CD4-positive, alpha-beta T cell treated with Interleukin-1 beta for 1 hour (primary cell): Measurements from ENCODE around the gene ZDHHC15.
"Not testable (repeated sequence)": the region's sequence is repeated elsewhere in the genome, so short reads cannot be mapped to it uniquely, and the experiment has no call there.

Experiments used
- DNase-seq, 2 donors: peaks; one replicate each; pipeline ENCODE4 v3.0.0-alpha.2; 2020 to 2022

Gene ZDHHC15, protein sequence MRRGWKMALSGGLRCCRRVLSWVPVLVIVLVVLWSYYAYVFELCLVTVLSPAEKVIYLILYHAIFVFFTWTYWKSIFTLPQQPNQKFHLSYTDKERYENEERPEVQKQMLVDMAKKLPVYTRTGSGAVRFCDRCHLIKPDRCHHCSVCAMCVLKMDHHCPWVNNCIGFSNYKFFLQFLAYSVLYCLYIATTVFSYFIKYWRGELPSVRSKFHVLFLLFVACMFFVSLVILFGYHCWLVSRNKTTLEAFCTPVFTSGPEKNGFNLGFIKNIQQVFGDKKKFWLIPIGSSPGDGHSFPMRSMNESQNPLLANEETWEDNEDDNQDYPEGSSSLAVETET

DNA sequence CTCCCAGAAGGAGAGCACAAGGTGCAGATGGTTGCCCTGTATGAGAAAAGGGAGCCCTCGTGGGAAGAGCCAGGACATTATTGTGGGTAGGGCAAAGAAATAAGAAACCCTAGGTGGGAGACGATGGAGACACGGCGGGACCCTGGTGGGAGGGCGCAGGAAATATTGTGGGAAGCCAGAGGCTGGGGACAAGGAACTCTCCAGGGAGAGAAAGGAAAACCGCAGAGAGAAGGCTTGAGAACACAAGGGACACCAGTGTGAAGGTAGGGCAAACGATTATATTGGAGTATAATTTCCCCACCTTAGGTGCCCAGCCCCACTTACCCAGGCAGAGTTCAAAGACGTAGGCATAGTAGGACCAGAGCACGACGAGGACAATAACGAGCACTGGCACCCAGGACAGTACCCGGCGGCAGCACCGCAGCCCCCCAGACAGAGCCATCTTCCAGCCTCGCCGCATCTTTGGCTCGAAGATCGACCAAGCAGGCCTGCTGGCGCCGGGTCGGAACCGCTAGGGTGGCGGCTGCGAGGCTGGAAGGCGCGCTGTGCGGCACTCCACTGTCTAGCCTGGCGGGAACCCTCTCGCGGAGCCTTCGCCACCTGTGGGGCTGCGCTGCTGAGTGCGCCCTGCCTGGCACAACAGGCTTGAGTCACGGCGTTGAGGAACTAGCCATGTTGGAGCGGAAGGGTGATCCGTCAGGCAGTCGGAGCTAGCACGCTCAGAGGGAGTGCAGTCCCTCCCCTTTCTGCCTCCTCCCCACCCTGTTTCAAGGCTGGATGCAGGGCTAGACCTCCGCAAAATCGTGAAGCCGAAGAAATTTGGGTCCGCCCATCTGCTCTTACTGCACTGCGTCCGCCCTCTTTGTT, at the start of gene ZDHHC15:
Gene ZDHHC15, minus strand, starts transcription at position 473 of the 867 bp plus-strand sequence. Its CDS starts 13 bp downstream, at position 460.
- DNase-seq = peak; percentile 21 to 33

DNA sequence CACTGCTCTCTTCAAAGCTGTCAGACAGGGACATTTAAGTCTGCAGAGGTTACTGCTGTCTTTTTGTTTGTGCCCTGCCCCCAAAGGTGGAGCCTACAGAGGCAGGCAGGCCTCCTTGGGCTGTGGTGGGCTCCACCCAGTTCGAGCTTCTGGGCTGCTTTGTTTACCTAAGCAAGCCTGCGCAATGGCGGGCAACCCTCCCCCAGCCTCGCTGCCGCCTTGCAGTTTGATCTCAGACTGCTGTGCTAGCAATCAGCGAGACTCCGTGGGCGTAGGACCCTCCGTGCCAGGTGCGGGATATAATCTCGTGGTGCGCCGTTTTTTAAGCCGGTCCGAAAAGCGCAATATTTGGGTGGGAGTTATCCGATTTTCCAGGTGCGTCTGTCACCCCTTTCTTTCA, 37.7 kb upstream of the ZDHHC15 start:
- DNase-seq = not testable (repeated sequence)

DNA sequence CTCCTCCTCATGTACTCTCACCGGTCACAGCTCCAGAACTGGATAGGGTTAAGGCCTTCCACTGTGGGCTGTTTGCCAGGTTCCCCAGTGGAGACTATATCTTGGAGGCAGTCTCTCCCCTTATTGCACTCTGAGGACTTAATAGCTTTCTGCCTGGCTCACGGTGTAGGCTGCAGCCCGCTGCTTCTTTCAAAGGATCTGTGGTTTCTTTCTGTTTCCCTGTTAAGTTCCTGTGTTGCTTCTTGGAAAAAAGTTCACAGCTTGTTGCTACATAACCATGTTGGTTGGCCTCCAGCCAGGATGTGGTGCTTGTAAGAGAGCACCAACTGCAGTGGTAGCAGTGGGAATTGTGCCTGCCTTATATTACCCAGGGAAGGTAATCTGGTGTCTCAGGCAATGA, 24.9 kb upstream of the ZDHHC15 start:
- DNase-seq = no peak

DNA sequence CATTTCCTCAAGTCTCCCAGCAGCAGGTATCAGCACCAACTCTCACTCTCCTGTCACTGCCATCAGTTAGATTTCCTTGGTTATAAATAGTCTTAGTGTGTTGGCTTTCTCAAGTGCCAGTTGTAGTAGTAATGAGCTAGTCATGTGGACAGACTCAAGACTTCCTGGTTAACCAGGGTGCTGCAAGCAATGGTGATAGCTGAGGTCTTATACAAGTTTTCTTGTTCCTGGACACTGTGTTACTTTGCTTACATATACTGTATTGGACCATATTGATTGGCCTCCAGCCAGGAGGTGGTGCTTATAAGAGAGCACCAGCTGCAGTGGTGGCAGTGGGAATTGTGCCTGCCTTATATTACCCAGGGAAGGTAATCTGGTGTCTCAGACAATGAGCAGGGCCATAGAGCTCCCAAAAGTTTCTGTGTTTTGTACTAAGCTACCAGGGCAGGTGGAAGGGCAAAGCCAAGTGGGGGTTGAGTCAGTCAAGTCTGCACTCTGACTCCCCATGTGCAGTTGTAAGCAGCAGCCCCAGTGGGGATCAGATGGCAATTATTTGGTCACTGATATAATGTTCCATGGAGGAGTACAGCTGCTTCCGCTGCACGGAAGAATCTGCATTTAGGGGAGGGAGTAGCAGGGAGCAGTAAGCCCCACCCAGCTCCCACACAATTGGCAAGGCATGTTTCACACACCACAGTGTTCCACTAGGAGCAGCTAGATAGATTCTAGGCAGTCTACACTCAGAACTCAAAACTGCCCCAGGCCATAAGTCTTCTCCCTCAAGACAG, 24.1 kb upstream of the ZDHHC15 start:
- DNase-seq = no peak

DNA sequence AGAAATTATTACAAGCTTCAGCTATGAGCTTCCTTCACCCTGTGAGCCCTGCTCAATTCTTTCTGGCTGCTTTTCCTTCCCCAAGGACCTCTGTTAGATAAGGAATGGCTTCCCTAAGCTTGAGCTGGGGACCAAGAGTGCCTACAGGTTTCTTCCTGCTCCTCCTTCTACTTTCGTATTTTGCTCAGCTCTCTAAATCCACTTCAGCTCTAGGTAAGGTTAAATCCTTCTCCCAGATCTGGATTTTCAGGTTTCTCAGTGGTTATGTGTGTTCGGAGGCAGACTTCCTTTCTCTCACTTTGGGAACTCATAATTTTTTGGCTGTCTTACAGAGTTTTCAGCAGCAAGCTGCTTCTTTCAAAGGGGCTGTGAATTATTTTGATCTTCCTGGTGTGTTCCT, 21.9 kb upstream of the ZDHHC15 start:
- DNase-seq = no peak

DNA sequence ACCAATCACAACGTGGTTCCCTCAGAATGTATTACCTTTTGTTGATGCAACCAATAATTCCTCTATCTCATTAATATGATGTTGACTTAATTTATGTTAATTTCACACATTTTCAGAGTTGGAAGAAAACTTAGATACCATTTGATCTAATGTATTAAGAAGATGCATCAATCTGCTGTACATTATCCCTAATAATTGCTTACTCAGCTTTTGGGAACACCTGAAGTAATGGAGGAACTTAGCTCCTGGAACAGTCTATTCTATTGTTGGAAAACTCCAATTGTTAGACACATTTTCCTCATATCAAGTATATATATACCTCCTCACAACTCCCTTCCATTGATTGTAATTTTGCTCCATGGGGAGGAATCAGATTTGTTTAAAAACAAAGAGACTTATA, 38.9 kb downstream of the ZDHHC15 start:
- DNase-seq = no peak

DNA sequence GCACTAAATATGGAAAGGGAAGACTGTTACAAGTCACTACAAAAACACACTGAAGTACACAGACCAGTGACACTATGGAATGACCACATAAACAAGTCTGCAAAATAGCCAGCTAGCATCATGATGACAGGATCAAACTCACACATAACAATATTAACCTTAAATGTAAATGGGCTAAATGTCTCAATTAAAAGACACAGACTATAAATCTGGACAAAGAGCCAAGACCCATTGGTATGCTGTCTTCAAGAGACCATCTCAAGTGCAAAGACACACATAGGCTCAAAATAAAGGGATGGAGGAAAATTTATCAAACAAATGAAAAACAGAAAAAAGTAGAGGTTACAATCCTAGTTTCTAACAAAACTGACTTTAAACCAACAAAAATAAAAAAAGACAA, 61.1 kb downstream of the ZDHHC15 start:
- DNase-seq = not testable (repeated sequence)

DNA sequence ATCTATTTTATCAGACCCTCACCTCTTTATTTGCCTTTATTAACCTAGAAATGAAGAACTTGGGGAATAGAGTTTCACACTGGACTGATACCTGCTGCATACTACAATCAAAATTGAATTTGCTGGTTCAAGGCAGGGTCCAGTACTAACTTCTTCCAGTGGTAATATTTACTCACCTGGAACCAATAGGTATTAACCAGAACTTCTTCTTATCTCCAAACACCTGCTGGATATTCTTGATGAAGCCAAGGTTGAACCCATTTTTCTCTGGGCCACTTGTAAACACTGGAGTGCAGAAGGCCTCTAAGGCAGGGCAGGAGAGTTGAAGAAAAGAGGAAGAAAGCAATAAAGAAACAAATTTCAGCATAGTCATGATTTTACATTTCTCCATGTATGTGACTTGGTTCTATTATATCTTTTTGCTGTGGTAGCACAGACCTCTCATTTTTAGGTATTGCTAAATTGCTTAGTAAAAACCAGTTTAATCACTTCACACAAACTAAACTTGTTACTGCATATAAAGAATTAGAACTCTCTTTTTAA, 101.1 kb downstream of the ZDHHC15 start:
- DNase-seq = no peak

DNA sequence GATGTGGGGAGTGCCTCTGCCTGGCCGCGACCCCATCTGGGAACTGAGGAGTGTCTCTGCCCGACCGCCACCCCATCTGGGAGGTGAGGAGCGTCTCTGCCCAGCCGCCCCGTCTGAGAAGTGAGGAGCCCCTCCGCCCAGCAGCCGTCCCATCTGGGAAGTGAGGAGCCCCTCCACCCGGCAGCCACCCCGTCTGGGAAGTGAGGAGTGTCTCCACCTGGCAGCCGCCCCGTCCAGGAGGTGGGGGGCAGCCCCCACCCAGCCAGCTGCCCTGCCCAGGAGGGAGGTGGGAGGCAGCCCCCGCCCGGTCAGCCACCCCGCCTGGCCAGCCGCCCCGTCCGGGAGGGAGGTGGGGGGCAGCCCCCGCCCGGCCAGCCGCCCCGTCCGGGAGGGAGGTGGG, 115.7 kb downstream of the ZDHHC15 start:
- DNase-seq = not testable (repeated sequence)

DNA sequence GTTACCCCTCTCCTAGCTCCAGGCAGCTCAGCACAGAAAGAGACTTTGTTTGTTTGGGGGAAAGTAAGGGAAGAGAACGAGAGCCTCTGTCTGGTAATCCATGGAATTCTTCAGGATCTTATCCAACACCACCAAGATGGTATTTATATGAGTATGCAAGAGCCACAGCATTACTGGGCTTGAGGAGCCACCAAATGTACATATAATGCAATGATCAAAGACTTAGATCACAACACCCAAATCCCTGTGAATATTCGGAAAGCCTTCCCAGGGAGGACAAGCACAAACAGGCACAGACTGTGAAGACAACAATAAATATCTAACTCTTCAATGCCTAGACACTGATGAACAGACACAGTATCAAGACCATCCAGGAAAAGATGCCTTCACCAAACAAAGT, 132.4 kb downstream of the ZDHHC15 start:
- DNase-seq = no peak

DNA sequence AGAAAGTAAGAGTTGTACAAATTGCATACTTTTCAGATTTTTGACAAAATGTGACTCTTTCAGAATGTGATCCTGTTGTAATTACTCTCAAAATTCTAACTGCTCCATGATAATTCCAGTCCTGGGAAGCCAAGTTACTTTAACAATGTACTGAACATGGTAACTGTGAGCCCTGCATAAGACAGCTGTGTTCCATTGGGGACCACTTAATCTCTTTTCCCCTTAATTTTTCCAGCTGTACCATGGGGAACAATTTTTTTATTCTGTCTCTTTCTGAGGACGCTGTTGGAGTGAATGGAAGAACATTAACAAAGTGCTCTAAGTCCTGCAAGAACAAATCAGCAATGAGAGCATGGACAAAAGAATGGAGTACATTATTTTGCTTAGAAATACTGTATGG, 153.1 kb downstream of the ZDHHC15 start:
- DNase-seq = no peak

DNA sequence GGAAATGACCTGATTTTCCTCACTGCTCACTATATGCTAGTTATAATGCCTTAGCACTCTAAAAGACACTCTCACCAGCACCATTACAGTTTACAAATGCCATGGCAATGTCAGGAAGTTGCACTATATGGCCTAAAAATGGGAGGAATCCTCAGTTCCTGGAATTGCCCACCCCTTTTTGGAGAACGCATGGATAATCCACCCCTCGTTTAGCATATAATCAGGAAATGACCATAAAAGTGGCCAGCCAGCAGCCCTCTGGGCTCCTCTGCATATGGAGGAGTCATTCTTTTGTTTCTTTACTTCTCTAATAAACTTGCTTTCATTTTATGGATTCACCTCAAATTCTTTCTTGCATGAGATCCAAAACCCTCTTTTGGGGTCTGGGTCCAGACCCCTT, 156.0 kb downstream of the ZDHHC15 start:
- DNase-seq = no peak

DNA sequence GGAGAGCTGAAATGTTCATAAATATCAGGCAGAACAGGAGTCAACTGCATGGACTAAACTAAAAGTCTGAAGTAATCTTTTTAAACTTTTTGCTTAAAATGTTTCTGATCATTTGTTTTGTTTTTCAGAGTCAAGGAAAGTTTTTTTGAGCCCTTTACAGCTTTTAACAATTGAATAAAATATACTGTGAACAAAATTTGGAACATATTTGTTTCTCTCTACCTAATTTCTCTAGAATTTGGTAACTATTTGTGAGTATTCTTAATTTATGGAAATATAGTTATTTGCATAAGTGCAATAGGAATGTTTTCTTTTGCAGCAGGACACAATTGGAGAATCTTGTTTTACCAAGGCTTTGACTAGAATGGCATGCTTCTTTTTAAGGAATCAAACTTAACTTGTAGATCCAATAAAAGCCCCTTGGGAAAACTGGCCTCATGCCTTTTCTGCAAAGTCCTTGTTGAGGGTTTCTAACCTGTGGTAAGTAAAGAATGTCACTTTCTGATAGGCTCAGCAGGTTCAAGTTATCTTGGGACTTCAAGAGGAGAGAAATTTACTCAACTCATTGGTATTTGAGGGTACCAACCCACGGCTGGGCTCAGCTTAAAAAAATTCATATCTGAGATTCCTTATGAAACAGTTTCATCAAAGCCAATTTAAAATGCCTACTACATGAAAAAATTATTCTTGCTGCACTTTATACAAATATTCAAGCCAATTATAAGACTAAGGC, 157.4 kb downstream of the ZDHHC15 start:
- no peak for DNase-seq

DNA sequence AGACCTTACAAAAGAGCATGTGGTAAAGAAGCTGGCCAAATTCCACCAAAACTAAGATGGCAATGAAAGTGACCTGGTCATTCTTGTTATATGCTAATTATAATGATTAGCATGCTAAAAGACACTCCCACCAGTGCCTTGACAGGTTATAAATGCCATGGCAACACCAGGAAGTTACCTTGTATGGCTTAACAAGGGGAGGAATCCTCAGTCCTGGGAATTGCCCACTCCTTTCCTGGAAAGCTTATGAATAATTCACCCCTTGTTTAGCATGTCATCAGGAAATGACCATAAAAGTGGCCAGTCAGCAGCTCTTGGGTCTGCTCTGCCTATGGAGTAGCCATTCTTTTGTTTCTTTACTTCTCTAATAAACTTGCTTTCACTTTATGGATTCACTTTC, 161.0 kb downstream of the ZDHHC15 start:
- no peak for DNase-seq

DNA sequence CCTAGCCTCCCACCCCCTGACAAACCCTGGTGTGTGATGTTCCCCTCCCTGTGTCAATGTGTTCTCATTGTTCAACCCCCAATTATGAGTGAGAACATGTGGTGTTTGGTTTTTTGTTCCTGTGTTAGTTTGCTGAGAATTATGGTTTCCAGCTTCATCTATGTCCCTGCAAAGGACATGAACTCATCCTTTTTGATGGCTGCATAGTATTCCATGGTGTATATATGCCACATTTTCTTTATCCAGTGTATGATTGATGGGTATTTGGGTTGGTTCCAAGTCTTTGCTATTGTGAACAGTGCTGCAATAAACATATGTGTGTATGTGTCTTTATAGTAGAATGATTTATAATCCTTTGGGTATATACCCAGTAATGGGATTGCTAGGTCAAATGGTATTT, 174.2 kb downstream of the ZDHHC15 start:
- not testable (repeated sequence) for DNase-seq

DNA sequence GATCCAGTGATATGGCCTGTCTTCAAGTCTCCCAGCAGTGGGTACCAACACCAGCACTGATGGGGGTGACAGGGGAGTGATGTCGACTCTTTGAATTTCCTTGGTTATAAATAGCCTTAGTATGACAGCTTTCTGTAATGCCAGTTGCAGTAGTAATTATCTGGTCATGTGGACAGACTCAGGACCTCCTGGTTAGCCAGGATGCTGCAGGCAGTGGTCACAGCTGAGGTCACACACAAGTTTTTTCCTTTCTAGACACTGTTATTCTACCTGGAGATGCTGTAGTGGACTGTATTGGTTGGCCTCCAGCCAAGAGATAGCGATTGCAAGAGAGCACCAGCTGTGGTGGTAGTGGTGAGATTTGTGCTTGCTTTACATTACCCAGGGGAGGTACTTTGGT, 185.3 kb downstream of the ZDHHC15 start:
- DNase-seq = no peak

DNA sequence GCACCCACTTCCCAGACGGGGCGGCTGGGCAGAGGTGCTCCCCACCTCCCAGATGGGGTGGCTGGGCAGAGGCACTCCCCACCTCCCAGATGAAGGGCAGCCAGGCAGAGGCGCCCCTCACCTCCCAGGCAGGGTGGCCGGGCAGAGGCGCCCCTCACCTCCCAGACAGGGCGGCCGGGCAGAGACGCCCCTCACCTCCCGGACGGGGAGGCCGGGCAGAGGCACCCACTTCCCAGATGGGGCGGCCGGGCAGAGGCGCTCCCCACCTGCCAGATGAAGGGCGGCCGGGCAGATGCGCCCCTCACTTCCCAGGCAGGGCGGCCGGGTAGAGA, 187.7 kb downstream of the ZDHHC15 start:
- DNase-seq = no peak

DNA sequence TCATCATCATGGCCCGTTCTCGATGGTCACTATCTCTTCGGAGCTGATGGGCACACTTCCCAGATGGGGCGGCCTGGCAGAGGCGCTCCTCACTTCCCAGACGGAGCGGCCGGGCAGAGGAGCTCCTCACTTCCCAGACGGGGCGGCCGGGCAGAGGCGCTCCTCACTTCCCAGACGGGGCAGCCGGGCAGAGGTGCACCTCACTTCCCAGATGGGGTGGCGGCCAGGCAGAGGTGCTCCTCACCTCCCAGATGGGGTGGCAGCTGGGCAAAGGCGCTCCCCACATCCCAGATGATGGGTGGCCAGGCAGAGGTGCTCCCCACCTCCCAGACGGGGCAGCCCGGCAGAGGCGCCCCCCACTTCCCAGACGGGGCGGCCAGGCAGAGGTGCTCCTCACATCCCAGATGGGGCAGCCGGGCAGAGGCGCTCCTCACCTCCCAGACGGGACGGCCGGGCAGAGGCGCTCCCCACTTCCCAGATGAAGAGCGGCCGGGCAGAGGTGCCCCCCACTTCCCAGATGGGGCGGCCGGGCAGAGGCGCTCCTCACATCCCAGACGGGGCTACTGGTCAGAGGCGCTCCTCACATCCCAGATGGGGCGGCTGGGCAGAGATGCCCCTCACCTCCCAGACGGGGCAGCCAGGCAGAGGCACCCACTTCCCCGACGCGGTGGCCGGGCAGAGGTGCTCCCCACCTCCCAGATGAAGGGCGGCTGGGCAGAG, 188.3 kb downstream of the ZDHHC15 start:
- DNase-seq = not testable (repeated sequence)

DNA sequence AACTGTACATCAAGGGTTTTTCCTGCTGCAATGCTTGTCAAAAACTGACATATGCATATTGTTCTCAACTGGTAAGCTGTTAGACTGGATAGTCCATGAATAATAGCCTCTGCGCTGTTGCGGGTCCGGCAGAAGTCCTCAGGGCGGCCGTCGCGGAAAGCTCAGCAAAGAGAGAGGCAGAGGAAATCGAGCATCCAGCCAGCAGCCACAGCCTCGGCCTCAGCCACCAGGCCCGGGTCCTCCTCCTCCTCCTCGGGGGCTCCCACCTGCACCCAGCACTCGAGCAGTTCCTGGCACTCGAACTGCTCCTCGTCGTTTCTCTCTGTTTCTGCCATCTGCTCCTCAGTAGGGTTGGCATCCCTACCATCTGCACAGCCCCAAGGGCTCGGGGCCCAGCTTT, 195.2 kb downstream of the ZDHHC15 start:
- DNase-seq = no peak
